ENCODE results near the gene MINDY1.

MINDY1 gene

DNA sequence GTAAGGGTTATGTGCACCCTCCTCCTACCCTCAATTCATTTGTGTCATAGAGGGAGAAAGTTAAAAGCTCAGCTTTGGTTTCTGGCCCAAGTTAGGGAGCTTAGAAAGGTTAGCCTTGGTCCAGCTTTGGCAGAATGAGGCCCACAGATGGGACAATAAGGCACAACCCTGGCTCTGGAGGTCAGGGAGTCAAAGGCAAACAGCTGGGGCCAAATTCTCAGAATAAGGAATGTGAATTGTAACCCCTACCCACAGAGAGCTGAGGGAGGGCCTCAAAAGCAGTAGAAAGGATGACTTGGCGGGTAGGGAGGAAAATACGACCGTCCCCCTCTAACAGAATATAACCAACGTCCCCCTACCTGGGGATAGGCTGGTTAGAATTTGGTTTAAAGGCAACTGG, 41.1 kb downstream of the MINDY1 start:
- no peak for DNase-seq (ENCODE audit: low read depth in 3 of 3)

DNA sequence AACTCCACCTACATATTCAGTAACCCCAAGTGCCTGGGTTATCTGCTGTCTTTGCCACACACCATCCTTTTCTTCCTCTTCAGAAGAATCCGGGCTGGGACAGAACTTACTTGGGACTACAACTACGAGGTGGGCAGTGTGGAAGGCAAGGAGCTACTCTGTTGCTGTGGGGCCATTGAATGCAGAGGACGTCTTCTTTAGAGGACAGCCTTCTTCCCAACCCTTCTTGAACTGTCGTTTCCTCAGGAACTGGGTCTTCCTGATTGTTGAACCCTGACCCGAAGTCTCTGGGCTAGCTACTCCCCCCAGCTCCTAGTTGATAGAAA, 42.6 kb downstream of the MINDY1 start:
- DNase-seq (ENCODE audit: low read depth in 3 of 3), result no peak

DNA sequence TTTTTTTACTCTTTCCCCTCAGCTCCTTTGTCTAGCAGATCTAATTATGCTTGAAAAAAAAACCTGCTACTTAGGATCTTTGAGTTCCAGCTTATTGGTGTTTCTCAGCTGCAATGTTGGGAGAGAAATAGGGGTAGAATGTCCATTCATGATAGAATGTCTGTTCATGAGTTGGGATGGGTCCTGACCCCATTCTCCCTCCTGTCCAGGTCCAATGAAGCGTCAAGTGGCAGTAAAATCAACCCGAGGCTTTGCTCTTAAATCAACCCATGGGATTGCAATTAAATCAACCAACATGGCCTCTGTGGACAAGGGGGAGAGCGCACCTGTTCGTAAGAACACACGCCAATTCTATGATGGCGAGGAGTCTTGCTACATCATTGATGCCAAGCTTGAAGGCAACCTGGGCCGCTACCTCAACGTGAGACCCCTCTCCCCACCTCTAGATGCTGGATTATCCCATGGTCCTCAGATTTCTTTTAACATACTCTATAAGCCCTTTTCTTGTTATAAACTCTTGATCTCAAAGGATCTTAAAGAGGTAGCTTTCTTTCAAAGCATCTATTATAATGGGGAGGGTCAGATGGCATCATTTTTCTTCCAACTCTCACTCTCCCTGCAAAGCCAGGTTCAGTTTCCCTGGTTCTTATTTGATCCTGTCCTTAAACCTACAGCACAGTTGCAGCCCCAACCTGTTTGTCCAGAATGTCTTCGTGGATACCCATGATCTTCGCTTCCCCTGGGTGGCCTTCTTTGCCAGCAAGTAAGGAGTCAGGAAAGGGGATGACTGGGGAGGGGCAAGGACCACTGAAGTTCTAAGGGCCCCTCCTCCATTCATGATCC, 43.2 kb downstream of the MINDY1 start:
- no peak for DNase-seq (ENCODE audit: low read depth in 3 of 3)

DNA sequence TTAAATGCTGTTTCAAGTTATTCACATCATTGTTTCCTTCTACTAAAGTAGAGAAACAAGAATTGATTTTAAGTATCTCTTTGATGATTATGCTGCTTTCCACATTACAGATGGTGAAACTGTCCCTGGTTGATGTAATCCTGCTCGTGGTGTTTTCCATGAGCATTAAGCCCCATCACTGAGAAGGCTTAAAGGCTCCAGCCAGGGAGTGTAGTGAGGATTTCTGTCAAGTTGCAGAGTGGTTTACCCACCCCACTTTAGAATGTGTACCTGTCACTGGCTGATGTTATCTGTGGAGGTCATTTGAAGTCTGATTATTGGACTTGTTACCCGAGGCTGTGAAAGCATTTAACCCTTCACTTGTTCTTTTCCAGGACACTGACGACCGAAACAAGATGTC, 44.9 kb downstream of the MINDY1 start:
- no peak for DNase-seq (ENCODE audit: low read depth in 3 of 3)

DNA sequence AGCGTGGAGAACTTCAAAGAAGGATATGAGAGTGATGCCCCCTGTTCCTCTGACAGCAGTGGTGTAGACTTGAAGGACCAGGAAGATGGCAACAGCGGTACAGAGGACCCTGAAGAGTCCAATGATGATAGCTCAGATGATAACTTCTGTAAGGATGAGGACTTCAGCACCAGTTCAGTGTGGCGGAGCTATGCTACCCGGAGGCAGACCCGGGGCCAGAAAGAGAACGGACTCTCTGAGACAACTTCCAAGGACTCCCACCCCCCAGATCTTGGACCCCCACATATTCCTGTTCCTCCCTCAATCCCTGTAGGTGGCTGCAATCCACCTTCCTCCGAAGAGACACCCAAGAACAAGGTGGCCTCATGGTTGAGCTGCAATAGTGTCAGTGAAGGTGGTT, 46.1 kb downstream of the MINDY1 start:
- DNase-seq (ENCODE audit: low read depth in 3 of 3), result no peak

DNA sequence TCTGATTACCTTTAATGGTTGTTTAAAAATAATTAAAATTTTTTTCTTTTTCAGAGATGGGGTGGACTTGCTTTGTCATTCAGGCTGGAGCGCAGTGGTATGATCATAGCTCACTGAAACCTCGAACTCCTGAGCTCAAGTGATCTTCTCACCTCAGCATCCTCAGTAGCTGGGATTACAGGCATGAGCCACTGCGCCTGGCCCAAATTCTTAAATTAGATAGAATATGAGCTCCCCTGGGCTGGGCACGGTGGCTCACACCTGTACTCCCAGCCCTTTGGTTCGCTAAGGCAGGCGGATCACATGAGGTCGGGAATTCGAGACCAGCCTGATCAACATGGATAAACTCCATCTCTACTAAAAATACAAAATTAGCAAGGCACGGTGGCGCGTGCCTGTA, 49.0 kb downstream of the MINDY1 start:
- no peak for DNase-seq (ENCODE audit: low read depth in 3 of 3)

DNA sequence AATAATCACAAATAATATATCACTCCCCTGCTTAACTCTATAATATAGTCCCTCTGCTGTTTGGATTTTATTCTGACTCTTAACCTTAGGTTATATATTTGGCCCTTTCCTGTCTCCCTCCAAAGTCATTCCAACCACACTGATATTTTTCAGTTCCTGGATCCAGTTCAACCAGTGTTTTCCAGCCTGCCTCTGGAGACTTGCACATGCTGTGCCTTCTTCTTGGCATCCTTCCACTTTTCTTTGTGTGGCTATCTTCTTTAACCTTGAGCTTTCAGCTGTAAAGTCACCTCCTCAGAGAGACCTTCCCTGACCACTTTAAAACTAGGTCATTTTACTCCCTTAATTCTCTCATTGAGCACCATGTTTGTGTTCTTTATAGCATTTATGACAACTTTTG, 51.4 kb downstream of the MINDY1 start:
- DNase-seq (ENCODE audit: low read depth in 3 of 3), result no peak

DNA sequence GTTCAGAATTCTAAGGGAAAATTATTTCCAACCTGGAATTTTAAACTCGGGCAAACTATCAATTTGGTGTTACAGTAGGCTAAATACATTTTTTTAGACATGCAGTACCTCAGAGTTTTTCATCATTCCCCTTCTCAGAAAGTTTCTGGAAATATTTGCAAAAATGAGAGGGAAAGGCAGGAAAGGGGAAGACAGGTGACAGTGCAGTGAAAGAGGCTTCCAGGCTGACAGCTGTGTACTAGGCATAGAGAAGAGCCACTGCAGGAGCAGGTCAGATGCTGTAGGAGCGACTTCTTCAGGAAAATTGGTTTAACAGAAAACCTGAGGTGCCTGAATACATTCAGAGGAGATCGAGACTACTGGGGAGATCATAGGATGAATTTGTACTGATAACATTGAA, 52.0 kb downstream of the MINDY1 start:
- DNase-seq (ENCODE audit: low read depth in 3 of 3), result no peak

Data from stimulated activated CD4-positive, alpha-beta T cell treated with anti-CD3 and anti-CD28 coated beads, TNF-alpha, amount 100 ng/mL, for 48 hours (primary cell).